HG03342 (cell line): Measurements from ENCODE around the gene DHRS2.
"Not testable (repeated sequence)": the region's sequence is repeated elsewhere in the genome, so short reads cannot be mapped to it uniquely, and the experiment has no call there.

Source experiments
- ATAC-seq: cut with Tn5 transposase; IDR thresholded peaks from one replicate; pipeline ENCODE4 v1.9.1; 2021; ENCODE audit warnings: mild to moderate bottlenecking, moderate library complexity; ENCODE audit not compliant: unreplicated experiment

The DHRS2 gene

GRCh38 chr14:23632461-23633159 is 3.6 kb upstream of the DHRS2 start:
- no peak for ATAC-seq

GRCh38 chr14:23633160-23633701 is 2.9 kb upstream of the DHRS2 start:
- no peak for ATAC-seq

GRCh38 chr14:23634698-23635412 is 1.3 kb upstream of the DHRS2 start:
- not testable (repeated sequence) for ATAC-seq

- ATAC-seq = not testable (repeated sequence)
Observed at GRCh38 chr14:23637312-23637654, 1.1 kb downstream of the DHRS2 start.

GRCh38 chr14:23637655-23638413 is 1.7 kb downstream of the DHRS2 start:
- not testable (repeated sequence) for ATAC-seq

- ATAC-seq = no peak
Observed at GRCh38 chr14:23638414-23639047, 2.4 kb downstream of the DHRS2 start.

- ATAC-seq = no peak
Observed at GRCh38 chr14:23639048-23639890, 3.1 kb downstream of the DHRS2 start.

GRCh38 chr14:23639891-23640523 is 3.8 kb downstream of the DHRS2 start:
- no peak for ATAC-seq

GRCh38 chr14:23640524-23641141 is 4.5 kb downstream of the DHRS2 start:
- no peak for ATAC-seq

GRCh38 chr14:23641180-23641914 is 5.2 kb downstream of the DHRS2 start:
- no peak for ATAC-seq

- no peak for ATAC-seq
Observed at GRCh38 chr14:23641915-23642588, 5.9 kb downstream of the DHRS2 start.

- ATAC-seq = no peak
Observed at GRCh38 chr14:23643533-23644194, 7.5 kb downstream of the DHRS2 start.

- ATAC-seq = no peak
Observed at GRCh38 chr14:23644195-23644918, 8.2 kb downstream of the DHRS2 start.

GRCh38 chr14:23644919-23645336 is 8.8 kb downstream of the DHRS2 start:
- ATAC-seq = no peak

- no peak for ATAC-seq
Observed at GRCh38 chr14:23645504-23645811, 9.3 kb downstream of the DHRS2 start.

- no peak for ATAC-seq
Observed at GRCh38 chr14:23645812-23646647, 9.9 kb downstream of the DHRS2 start.
